ENCODE data around the gene IGFL1.
"Not testable (repeated sequence)": the region's sequence is repeated elsewhere in the genome, so short reads cannot be mapped to it uniquely, and the experiment has no call there.

Gene IGFL1

DNA sequence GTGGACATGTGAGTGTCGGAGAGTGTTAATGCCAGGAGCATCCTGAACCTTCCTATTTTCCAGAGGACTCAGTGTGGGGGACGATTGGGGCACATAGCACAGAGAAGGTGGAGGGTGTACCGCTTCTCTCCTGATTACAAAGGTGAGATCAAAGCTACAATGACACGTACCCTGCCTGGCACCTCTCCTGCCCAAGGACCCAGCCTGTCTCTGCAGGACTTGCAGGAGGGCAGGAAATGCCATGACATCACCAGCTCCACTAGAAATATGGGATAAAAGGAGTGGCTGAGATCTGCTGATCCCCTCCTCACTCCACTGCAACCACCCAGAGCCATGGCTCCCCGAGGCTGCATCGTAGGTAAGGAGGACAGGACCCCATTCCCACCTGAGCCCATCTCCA lies at the start of gene IGFL1:
TSS of gene IGFL1 (plus strand) at position 301 of the 400 bp plus-strand sequence. CDS start at position 334, 33 bp downstream.
- no peak for DNase-seq (ENCODE audit: low spot score)
- Histone ChIP-seq H3K4me3 (no peak within 1 kb of the TSS), H3K27ac (no peak within 1 kb of the TSS)
- TF ChIP-seq, protein P1, sequence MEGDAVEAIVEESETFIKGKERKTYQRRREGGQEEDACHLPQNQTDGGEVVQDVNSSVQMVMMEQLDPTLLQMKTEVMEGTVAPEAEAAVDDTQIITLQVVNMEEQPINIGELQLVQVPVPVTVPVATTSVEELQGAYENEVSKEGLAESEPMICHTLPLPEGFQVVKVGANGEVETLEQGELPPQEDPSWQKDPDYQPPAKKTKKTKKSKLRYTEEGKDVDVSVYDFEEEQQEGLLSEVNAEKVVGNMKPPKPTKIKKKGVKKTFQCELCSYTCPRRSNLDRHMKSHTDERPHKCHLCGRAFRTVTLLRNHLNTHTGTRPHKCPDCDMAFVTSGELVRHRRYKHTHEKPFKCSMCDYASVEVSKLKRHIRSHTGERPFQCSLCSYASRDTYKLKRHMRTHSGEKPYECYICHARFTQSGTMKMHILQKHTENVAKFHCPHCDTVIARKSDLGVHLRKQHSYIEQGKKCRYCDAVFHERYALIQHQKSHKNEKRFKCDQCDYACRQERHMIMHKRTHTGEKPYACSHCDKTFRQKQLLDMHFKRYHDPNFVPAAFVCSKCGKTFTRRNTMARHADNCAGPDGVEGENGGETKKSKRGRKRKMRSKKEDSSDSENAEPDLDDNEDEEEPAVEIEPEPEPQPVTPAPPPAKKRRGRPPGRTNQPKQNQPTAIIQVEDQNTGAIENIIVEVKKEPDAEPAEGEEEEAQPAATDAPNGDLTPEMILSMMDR (IDR thresholded peaks at IDR 0.05), result no peak

DNA sequence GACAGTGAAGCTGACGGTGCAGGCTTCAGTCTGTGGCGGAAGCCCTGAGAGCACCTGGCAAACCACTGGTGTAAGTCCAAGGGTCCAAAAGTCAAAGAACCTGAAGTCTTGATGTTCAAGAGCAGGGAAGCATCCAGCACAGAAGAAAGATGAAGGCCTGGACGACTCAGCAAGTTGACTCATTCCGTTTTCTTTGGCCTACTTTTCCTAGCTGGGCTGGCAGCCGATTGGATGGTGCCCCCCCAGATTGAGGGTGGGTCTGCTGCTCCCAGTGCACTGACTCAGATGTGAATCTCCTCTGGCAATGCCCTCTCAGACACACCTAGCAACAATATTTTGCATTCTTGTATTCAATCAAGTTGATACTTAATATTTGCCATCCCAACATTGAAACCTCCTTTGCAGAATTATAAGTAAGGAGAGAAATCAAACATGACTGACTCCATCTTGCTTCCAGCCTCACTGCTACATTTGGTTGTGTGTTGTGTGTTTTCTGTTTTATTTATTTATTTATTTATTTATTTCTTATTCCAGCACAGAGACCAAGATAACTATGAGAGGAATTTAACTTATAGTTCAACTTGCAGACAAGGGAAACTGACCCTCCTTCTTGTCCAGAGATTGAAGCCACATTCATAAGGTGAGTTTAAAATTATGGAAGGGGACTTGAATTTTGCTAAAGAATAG lies 48.7 kb upstream of the IGFL1 start:
- Histone ChIP-seq H3K27ac (no peak overlapping the region), H3K4me3 (no peak overlapping the region)
- TF ChIP-seq, protein P1 (IDR thresholded peaks at IDR 0.05), result no peak
- DNase-seq (ENCODE audit: low spot score), result no peak

DNA sequence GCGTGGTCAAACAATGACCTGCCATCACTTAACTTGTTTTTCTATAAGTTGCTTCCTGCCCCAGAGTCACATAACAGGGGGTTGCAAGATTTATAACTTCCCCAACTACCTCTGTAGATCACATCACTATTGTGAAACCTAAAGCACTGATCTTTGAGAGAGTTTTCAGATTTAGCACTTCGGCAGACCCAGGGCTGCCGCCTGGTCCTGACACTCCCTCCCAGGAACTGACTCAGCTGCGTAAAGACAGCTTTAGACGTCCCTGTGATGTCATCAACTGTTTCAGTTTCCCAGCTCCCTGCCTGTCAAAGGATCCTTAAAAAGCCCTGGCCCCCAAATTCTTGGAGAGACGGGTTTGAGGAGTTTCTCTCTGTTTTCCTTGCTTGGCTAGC lies 48.2 kb upstream of the IGFL1 start:
- TF ChIP-seq, protein P1 (IDR thresholded peaks at IDR 0.05), result no peak
- no peak for DNase-seq (ENCODE audit: low spot score)
- Histone ChIP-seq H3K4me3 (no peak overlapping the region), H3K27ac (no peak overlapping the region)

DNA sequence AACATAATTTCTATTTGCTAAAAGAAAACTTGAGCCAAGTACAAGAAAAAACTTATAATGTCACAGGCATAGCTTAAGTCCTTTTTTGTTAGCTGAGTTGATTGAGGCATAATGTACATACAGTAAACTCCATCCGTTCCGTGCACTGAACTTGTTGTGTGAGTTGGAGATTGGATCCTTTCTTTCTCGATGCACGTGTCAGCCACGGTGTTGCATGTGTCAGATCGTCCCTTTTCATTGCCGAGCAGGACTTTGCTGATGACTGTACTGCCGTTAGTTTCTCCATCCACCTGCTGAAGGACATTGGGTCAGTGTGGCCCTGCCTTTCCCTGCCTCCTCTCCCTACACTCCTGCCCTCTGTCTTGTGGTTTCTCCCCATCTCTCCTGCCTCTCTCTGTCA lies 47.1 kb upstream of the IGFL1 start:
- TF ChIP-seq, protein P1 (IDR thresholded peaks at IDR 0.05), result no peak
- no peak for DNase-seq (ENCODE audit: low spot score)
- no peak overlapping the region for H3K4me3 ChIP-seq
- no peak overlapping the region for H3K27ac ChIP-seq

DNA sequence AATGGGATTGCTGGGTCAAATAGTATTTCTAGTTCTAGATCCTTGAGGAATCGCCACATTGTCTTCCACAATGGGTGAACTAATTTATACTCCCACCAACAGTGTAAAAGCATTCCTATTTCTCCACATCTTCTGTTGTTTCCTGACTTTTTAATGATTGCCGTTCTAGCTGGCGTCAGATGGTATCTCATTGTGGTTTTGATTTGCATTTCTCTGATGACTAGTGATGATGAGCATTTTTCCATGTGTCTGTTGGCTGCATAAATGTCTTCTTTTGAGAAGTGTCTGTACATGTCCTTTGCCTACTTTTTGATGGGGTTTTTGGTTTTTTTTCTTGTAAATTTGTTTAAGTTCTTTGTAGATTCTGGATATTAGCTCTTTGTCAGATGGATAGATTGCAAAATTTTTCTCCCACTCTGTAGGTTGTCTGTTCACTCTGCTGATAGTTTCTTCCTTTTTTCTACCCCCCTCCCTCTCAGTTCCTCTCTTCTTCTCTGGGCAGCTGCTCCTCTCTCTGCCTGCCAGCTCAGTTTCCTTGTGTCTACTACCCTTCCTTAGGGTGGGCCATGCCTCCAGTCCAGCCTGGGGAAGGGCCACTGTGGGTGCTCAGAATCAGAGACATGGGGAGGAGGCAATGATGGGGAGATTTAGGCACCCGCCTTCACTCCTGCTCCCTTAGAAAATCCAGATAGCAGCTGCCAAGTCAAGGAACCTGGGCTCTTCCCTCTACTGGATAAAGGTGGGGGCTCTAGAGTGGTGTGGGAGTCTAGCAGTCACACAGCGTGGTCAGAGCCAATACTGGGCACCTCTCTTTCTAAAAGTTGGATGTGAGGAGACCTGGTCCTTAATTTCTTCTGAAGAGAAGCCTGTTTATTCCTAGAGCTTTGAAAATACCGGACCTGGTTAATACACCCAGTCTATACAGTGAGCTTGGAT lies 44.5 kb upstream of the IGFL1 start:
- H3K4me3 ChIP-seq; DNase-seq (ENCODE audit: low spot score); H3K27ac ChIP-seq: not testable (repeated sequence)

DNA sequence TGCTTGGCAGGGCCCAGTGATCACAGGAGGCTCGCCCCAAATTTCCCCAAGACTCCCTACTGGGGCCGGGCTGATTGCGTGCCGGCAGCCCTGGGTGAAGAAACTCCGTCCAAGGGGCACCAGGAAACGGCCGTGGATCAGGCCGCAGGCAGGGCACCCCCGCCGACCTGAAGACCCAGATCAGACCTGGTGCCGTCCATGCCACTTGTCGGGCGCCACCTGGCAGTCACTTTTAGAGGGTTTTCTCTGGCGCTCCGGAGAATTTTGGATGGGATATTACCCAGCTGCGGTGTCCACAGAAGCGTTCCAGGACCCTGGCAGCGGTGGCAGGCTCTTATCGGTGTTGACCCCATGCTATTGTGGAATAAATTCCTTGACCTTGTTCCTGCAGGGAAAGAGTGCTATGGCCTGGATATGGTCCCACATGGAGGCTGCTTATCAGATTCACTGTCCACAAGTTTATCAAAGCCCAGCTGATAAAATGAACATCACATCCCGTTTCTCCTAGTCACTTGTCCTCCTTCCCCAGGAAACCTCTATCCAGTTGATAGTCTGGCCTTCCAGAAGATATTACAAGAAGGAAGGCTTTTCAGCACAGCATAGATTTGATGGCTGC lies 43.3 kb upstream of the IGFL1 start:
- DNase-seq (ENCODE audit: low spot score), result no peak
- H3K4me3 ChIP-seq, result no peak overlapping the region
- TF ChIP-seq, protein P1 (IDR thresholded peaks at IDR 0.05), result no peak
- no peak overlapping the region for H3K27ac ChIP-seq

DNA sequence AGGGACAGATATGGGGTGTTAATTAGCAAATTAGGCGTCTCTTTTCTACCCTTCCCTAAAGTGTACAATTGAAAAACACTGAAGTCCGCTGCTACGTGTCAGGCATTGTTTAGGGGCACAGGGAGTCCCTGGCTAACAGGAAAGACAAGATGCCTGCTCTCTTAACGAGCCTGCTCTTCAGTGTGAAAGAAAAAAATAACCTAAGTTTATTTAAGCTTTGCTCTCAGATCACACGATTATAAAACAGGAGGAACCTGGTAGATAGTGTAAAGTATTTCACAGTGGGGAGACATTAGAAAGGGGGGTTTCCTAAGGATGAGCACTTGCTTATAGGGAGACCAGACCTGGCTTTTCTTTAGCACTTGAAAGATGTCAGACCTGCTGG lies 42.8 kb upstream of the IGFL1 start:
- DNase-seq (ENCODE audit: low spot score), result no peak

More for the DNA sequence above, 42.8 kb upstream of the IGFL1 start:
- H3K4me3 ChIP-seq, result no peak overlapping the region
- H3K27ac ChIP-seq, result no peak overlapping the region
- TF ChIP-seq, protein P1 (IDR thresholded peaks at IDR 0.05), result no peak
